Stimulated activated CD4-positive, alpha-beta T cell treated with anti-CD3 and anti-CD28 coated beads, Interleukin-15, amount 100 ng/mL, for 24 hours (primary cell): ENCODE measurements around the gene GUCY2C.
A peak's percentile ranks its signal among the peaks of the same experiment; 100 is the strongest.

Experiments
- DNase-seq: peaks from one replicate; pipeline ENCODE4 v3.0.0-alpha.2; 2020

GUCY2C gene

DNA sequence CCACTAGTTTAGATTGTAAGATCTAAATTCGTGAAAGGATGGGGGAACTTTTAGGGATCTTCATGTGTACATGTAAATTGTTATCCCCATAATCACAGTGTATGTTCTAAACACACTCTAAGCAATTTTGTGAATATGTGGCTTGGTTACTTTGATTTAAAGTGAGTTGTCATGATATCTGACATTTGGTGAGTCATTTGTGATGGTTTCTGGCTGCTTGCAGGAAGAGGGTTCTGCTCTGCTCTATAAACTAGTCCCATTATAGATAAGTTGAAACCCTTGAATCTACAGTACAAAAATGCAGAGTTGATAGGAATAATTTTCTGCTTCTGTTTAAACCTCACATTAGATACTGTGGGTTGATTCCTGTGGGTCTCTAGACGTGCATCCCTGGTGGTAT, 14.8 kb downstream of the GUCY2C start:
- no peak for DNase-seq

DNA sequence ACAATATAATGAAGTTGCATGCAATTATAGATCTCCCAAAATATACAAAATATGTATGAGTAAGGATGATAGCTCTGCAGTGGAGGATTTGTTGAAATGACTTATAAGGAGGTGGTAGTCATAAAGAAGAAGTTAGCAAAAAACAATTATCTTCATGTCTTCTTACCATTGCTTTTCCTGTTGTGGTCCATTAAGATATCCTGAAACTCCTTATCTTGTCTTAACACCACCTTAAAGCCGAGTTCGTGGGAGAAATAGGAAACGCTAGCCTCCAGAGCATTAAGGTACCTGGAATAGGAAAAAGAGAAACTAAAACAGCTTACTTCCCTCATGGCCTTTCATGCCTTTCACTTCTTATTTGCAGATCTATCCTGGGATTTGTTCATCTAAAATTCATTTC, 15.2 kb downstream of the GUCY2C start:
- no peak for DNase-seq

DNA sequence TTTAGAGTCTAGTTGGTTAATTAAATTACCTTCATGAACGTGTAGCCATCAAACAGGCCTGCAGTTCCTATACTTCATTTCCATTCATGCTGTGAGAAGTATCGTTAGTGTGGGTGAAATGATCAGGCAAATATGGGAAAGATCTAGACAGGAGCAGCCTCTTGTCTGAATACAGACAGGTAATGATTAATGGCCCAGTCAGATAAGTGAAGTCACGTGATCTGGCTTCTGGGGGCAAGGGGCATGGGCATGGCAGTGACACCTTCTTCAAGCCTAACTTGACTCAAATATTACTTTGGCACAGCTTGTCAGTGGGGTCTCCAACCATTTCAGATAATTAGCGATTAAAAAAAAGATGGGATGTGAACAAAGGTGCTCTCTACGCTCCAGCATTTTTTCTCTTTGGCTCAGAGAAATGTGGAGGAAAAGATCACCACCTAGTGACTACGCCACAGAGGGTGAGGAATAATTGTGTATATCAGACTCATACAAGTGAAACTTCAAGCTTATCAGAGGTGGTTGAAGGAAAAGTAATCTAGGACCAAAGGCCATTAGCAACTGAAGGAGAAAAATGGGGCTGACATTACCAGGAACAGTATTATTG, 17.8 kb downstream of the GUCY2C start:
- DNase-seq, result no peak

DNA sequence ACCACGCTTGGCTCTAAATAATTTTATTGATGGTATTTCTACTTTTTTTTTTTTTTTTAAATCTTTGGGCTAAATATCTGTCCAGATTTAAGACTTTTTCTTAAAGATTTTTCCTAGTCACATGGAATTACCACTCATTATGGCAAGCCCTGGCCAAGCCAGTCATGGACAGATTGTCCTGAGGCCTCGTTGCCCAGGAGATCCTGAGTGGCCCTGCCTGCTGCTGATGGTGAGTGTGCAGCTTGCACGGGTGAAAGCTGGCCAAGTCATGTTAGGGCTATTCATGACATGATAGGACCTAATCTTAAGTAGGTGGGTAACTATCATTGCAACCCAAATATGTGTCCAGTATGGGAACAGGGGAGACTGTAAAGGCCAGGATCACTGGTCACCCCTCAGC, 27.8 kb downstream of the GUCY2C start:
- no peak for DNase-seq

DNA sequence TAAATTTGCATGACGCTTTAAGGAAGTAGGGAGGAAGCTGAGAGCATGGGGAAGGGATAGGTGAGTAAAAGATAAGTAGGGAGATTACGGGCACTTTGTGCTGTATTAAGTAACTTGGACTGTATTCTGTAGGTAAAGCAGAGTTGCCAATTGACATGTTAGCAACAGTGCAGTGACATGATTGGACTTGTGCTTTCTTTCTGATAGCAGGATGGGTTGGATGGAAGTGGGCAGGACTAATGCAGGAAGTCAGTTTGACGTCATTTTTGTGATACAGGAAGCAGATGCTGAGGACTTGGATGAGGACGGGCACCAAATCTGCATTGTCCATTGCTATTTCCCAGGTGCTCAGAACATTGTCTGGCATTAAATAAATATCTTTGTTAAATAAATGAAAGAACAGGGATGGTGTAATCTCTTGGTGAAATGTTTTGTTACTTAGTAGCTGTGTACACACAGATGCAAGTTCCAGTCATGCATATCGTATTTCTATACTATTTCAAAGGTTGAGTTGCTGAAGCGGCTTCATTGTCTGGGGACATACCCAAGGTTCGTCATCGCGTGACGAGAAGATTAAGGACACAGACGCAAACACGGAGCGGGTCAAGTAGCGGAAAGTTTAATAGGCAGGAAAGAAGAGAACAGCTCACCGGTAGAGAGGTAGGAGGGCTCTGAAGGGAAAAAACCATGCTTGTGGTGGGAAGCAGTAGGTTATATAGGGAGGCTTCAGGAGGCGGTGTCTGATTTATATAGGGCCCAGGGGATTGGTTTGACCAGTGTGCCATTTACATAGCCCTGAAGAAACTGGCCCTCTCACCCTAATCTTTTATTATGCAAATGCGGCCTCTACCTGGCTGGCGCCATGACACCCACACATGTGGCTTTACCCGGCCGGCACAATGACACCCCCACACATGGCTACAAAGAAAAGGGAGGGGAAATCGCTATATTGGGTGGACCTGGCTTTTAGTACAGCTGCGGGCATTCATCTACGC, 30.7 kb downstream of the GUCY2C start:
- DNase-seq, result no peak

DNA sequence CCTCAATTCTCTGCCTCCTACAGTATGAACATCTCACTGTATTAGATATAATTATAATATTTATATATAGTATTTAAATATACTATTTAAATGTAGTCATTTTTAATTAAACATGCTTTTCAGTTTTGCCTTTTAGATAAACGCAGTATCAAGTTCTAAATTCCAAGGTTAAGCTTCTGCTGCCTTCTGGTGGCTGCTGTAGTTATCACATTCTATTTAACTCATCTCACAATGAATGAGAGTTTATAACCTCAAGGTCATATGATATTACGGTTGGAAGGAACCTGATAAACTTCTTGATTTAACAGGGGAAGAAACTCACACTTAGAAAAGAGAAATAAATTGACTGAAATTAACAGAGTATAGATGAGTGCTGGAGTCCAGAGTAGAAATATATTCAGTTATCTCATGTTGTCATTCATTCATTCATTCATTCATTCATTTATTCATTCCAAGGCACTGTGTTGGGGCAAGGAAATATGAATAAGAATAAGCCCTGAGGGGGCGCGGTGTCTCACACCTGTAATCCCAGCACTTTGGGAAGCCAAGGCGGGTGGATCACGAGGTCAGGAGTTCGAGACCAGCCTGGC, 31.9 kb downstream of the GUCY2C start:
- peak; percentile 16 for DNase-seq

DNA sequence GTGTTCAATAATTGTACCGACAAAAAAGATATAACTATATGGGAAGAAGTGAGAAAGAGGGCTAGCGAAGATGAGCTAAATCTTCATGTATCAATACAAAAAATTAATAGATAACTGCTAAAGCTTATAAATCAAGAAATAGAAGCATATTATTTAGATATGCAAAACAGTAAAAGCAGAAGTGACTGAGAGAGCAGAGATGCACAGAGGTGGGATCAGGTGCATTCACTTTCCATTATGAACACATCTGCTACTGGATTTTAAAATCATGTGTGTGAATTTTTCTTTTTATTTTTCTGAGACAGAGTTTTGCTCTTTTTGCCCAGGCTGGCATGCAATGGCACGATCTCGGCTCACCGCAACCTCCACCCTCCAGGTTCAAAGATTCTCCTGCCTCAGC, 33.4 kb downstream of the GUCY2C start:
- DNase-seq, result no peak

DNA sequence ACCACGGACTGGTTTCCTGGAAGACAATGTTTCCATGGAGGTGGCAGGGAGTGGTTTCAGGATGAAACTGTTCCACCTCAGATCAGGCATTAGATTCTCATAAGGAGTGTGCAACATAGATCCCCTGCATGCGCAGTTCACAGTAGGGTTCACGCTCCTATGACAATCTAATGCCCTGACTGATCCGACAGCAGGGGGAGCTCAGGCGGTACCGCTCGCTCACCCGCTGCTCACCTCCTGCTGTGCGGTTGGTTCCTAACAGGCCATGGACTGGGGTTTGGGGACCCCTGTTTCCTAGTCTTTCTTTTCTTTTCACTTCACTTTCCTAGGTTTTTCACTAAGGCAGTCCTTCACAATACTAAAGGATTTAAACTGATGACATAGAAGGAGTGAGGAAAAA, 39.6 kb downstream of the GUCY2C start:
- DNase-seq, result no peak

DNA sequence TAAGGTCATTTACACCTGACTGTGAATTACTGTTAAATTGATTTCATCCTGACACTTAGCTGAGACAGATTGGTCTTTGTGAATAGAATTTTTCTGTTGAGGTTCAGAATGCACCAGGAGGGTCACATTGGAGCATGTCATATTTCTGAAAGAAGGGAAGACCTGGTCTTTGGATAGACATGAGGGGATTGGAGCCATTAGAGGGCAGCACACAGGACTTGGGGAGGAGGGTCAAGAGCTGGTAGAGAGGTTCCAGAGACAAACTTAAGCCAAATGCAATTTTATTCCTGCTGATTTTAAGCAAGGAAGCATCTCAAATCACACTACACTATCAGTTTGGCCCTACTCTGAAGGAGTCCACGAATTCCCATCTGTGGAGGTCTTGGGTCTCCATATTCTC, 41.1 kb downstream of the GUCY2C start:
- DNase-seq, result no peak

DNA sequence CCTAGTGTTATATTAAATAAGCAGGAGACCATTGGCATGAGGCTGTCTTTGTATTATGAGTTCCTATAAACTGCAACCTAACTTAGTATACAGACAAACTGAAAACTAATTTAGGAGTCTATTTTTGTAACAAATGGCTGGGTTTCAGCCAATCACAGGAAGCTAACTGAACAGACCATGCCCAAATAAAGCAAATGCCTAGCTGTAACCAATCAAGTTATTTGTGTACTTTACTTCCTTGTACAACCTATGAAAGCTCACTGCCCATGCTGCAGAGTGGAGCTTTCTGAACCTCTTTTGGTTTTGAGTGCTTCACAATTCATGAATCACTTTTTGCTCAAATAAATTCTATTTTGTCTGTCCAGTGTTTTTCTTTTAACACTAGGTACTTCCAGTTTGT, 41.6 kb downstream of the GUCY2C start:
- no peak for DNase-seq

DNA sequence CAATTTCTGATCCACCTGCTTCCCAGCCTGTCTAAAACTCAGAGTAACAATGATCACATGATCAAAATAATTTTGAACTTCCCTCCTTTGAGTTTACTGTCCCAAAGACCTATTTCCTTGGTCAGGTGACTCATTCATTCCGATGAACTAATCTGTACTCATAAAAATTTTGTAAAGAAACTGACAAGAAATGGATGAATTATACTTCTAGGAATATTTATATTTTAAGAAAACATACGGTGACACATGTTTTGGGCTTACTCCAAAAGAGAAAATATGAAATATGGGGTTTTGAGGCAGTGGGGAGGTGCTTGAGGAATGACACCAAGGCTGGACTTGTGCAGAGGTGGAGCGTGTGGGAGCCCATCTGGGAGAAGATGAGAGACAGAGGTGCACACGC, 42.0 kb downstream of the GUCY2C start:
- DNase-seq, result no peak

DNA sequence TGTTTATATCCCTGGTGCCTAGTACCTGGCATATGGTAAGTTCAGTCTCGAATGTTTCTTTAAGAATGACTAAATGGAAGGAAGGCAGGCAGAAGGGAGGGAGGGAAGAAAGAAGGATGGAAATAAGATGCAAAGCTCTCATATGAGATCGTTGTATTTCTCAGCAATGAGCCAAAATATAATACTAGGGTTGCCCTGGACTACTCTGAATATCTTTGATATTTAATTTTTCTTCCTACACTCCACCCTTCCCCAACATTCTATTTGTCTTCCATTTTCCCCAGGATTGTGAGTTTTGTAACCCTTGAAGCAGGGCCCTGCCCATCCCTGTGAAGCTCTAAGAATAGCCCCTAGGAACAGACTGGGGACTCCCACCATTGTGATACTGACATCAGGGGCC, 43.9 kb downstream of the GUCY2C start:
- DNase-seq, result no peak

DNA sequence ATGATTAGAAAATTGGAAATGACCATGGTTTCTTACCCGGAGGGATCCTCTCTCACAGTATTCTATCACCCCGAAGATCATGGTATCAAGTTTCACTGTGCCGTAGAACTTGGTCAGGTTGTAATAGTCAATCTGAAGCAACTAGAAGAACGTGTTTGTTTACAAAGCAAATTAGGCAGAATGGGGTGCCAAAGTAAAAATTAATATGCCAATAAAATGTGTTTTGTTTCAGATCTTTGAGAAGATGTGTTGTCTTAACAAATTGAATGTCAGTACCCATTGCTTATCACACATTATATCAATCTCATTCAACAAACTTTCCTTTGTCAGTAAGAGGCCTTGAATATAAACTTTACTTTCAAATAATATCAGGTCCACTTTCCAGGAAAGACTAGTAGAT, 45.0 kb downstream of the GUCY2C start:
- DNase-seq, result no peak

DNA sequence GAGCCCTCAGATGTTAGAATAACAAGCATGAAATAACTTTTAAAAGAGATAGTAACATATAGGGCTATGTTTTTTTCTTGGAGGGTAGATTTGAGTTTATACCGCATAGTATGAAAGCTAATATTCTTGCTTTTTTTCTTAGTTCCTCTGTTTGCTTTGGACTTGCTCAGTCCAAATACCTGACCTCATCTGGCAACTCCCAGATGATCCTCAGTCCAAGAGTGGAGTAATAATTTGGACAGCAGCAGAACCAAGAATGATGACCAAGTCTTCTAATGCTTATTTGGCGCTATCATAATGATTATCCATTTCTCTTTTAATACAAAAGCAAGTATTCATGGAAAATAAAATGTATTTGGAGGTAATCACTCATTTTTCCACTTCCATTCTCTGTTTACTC, 45.6 kb downstream of the GUCY2C start:
- DNase-seq, result no peak

DNA sequence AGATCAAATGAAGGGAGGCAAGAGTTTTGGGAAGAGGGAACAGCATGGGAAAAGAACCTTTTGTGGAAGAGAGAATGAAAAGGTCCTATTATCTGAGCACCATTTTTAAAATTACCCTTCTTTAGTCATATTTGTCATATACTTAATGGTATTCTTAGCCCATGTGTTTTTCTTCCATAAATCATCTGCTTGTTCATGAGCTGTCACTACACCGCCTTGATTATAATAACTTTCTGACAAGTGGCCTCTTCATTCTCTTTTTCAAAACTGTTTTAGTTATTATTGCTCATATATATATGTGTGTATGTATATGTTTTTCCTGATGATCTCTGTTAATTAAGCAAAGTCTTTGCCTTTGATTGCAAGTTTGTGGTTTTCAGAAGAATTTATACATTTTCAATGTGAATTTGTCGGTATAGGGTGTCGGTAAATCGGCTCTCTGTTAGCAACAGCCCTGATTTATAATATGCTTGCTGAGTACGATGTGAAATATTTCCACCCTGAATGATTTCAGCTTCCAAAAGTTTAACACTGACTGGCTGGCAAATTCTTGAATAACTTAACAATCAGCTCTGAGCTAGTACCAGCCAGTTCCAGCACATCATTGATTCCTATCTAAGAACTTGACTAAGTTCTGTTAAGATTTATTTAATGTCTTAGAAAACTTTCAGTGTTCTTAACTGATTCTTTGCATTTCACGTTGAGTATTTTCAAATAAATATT, 49.2 kb downstream of the GUCY2C start:
- no peak for DNase-seq

DNA sequence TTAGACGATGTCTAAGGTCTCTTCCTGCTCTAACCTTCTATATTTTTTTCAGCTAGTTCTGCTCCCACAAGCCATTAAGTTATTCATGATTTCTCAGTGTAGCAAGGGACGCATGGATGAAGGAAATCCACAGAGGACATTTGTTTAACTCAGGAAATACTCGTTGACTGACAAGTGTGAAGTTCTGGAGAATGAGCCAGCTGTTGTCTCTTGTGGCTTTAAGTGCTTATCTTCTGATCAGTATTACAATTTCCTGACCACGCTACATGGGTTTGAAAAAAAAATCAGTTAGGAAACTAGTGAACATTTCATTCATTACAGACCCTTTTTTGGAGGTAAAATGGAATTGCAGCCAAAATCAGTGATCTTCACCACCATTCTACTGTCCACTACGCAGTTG, 53.1 kb downstream of the GUCY2C start:
- DNase-seq, result no peak

DNA sequence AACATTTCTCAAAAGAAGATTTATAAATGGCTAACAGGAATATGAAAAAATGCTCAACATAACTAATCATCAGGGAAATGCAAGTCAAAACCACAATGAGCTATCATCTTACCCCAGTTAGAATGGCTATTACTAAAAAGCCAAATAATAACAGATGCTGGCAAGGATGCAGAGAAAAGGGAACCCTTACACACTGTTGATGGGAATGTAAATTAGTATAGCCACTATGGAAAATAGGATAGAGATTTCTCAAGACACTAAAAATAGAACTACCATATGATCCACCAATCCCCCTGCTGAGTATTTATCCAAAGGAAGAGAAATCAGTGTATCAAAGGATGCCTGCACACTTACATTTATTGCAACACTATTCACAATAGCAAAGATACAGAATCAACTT, 58.3 kb downstream of the GUCY2C start:
- no peak for DNase-seq

DNA sequence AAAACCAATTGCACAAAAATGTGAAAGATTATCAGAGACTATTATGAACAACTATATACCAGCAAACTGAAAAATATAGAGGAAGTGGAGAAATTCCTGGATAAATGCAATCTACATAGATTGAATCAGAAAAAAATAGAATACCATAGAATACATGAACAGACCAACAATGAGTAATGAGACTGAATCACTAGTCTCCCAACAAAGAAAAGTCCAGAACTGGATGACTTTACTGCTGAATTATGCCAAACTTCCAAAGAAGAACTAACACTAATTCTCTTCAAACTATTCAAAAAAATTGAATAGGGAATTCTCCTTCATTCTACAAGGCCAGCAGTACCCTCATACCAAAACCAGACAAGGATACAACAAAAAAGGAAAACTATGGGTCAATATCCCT, 60.6 kb downstream of the GUCY2C start:
- DNase-seq, result no peak

DNA sequence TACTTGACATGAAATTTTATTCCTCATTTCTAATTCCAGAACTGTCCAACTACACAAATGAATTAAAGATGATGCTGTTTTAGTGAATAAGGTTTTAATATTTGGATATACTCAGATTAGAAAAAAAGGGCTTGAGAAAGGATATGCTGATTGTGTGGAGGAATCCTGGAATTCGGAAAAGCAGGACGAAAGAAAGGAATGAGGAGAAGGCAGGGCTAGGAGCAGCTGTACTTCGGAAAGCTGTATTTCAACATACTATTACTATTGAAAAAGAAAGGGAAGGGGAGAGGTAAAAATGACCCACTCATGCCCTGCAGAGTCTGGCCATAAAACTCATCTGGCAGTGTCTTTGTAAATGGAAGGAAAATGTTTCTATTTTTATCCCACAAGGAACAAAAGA, 65.6 kb downstream of the GUCY2C start:
- no peak for DNase-seq

DNA sequence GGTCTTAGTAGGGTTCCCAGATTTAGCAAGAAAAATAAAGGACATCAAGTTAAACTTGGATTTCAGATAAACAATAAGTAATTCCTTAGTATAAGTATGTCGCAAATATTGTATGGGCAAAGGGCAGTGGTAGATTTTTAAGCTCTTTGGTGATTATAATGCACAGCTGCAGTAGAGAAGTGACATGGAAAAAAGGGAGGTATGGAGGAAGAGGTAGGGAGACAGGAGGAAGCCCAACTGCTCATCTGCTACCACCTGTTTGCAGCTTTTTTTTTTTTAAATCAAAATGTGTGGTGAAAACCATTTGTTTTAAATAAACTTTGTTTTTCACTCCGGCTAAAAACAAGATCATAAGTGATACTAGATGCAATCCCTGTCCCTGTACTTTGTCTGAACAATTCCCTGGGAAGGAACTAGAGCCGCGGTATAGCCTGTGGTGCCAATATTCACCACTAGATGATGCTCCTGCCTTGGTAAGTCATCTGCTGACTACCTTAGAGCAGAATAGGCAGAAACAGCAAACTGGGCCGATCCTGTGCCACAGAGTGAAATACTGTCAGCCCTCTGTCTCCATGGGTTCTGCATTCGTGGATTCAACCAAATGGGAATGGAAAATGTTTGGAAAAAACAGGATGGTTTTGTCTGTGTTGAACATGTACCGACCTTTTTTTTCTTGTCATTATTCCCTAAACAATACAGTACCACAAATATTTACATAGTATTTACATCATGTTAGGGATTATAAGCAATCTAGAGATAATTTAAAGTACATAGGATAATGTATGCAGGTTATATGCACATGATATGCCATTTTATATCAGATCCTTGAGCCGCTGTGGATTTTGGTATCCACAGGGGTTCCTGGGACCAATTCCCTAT, 66.3 kb downstream of the GUCY2C start:
- peak; percentile 70 for DNase-seq

DNA sequence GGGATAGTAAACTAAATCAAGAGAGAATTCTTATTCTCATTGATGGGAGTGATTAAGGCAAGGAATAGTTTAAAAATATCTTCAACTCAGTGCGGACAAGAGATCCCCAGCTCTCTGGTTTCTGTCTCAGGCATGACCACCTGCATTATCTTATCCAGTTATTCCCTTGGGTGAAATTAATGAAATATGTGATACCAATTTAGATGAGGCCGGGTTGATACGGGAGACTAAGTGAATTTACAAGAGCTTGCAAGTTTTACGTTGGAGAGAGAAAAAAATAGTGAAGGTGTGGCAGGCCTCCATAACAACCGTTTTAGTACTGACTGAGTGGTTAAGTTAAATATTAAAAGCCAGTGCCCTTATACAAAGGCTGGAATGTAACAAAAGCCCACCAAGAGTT, 67.6 kb downstream of the GUCY2C start:
- DNase-seq, result no peak

DNA sequence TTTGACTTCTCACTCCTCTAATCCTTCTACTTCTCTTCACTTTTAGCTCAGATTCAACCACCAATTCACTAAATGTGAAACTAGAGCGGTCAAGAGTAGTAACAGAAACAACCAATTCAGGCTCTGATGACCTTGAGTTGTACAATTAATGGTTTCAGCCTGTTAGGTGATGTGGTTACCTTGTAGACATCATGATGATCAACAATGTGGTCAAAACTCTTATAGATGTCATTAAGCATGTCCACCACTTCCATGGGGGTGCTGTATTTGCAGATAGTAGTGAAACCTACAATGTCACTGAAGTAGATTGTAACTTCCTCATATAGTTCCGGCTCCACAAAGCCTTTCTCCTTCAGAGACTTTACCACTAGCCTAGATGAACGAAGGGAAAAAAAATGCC, 74.6 kb downstream of the GUCY2C start:
- DNase-seq, result no peak
